H1 (cell line): ENCODE results near the gene ARHGAP26.

ENCODE experiments used
- ASH2L ChIP-seq: fragments of 200-600, 300-600 bp; sonication (generic); IDR thresholded peaks from one replicate; pipeline ENCODE4 v1.7.1; 2017; ENCODE audit warnings: low read length
- ATF3 ChIP-seq: IDR thresholded peaks from 2 replicates; pipeline ENCODE4 v1.6.1; 2011; ENCODE audit warnings: low read depth, mild to moderate bottlenecking, low read length; ENCODE audit not compliant: insufficient read depth
- BRCA1 ChIP-seq: IDR thresholded peaks from 2 replicates; pipeline ENCODE4 v1.6.1; 2012; ENCODE audit warnings: low read depth, low read length, improper control_type of control experiment
- CEBPB ChIP-seq: IDR thresholded peaks from 2 replicates; pipeline ENCODE4 v1.6.1; 2012; ENCODE audit warnings: low read depth, low read length
- CTCF ChIP-seq, 3 experiments: IDR thresholded peaks; 1 replicate in 2 of 3; 2 replicates in 1 of 3; pipeline versions ENCODE4 v1.5.1 to v1.6.1; 2011; ENCODE audit warnings: low read length in 3 of 3, mild to moderate bottlenecking in 3 of 3, inconsistent platforms in 2 of 3, low read depth in 1 of 3, moderate library complexity in 1 of 3; ENCODE audit not compliant: insufficient read depth in 1 of 3; ENCODE audit errors: control extremely low read depth in 1 of 3
- EP300 ChIP-seq, 2 experiments: IDR thresholded peaks; 1 replicate in 1 of 2; 2 replicates in 1 of 2; pipeline ENCODE4 v1.6.1; 2011 to 2012; ENCODE audit warnings: low read depth in 2 of 2, low read length in 2 of 2, mild to moderate bottlenecking in 2 of 2, borderline replicate concordance in 1 of 2, inconsistent platforms in 1 of 2, moderate library complexity in 1 of 2
- KDM1A ChIP-seq: fragments of 200-600, 300-600 bp; sonication (generic); IDR thresholded peaks from 2 replicates; pipeline ENCODE4 v1.7.1; 2016; ENCODE audit warnings: mild to moderate bottlenecking, low read length, borderline replicate concordance
- POLR2A ChIP-seq, 2 experiments: IDR thresholded peaks; 1 replicate in 1 of 2; 2 replicates in 1 of 2; pipeline ENCODE4 v1.6.1; 2011; ENCODE audit warnings: low read depth in 2 of 2, low read length in 2 of 2, mild to moderate bottlenecking in 2 of 2; ENCODE audit errors: control extremely low read depth in 1 of 2
- TAF1 ChIP-seq: IDR thresholded peaks from 2 replicates; pipeline ENCODE4 v1.6.1; 2011; ENCODE audit warnings: mild to moderate bottlenecking, low read depth, low read length

DNA sequence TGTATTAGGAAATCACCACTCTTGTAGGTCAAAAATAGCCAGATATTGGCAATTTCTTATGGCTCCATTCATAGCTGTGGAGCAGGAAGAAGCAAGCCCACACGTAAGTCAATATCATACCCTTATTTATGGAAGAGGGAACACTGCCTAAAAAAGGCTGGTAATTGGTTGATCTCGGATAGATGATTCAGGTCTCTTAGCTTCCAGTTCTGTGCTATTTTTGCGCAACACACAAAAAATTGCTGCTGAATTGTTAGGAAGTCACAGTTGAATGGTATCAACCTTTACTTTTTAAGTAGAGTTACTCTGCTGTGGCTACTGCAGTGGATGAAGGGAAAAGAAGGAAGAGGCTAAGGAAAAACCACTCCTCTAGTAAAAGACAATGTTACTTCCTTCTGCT is 168.8 kb downstream of the ARHGAP26 start:
- TF ChIP-seq TAF1 = no peak
- no peak for TF ChIP-seq EP300 (IDR thresholded peaks at IDR 0.05; ENCODE audit: borderline replicate concordance in 1 of 2, low read depth in 2 of 2, low read length in 2 of 2)
- TF ChIP-seq CTCF (IDR thresholded peaks at IDR 0.05; ENCODE audit: control extremely low read depth in 1 of 3, insufficient read depth in 1 of 3, low read depth in 1 of 3, low read length in 3 of 3) = no peak
- no peak for TF ChIP-seq KDM1A
- no peak for TF ChIP-seq ATF3
- no peak for TF ChIP-seq POLR2A (IDR thresholded peaks at IDR 0.05; ENCODE audit: control extremely low read depth in 1 of 2, low read depth in 2 of 2, low read length in 2 of 2)
- no peak for TF ChIP-seq BRCA1
- no peak for TF ChIP-seq CEBPB
- TF ChIP-seq ASH2L = no peak
